ENCODE data around the gene SNRNP35.
"Not testable (repeated sequence)": the region's sequence is repeated elsewhere in the genome, so short reads cannot be mapped to it uniquely, and the experiment has no call there.

SNRNP35 gene

GRCh38 chr12:123449249-123449733 lies 8.6 kb upstream of the SNRNP35 start:
- no peak for DNase-seq

- DNase-seq = no peak
Observed at GRCh38 chr12:123449856-123450255, 8.1 kb upstream of the SNRNP35 start.

GRCh38 chr12:123450636-123451035 lies 7.3 kb upstream of the SNRNP35 start:
- DNase-seq = no peak

- DNase-seq = not testable (repeated sequence)
Observed at GRCh38 chr12:123452276-123452550, 5.7 kb upstream of the SNRNP35 start.

GRCh38 chr12:123453165-123453564 lies 4.8 kb upstream of the SNRNP35 start:
- DNase-seq = no peak

GRCh38 chr12:123463174-123463573 lies 5.2 kb downstream of the SNRNP35 start:
- DNase-seq = not testable (repeated sequence)

- DNase-seq = no peak
Observed at GRCh38 chr12:123465084-123465483, 7.1 kb downstream of the SNRNP35 start.

- no peak for DNase-seq
Observed at GRCh38 chr12:123468786-123469185, 10.8 kb downstream of the SNRNP35 start.

GRCh38 chr12:123469978-123470377 lies 12.0 kb downstream of the SNRNP35 start:
- no peak for DNase-seq

GRCh38 chr12:123471374-123472068 lies 13.6 kb downstream of the SNRNP35 start:
- no peak for DNase-seq

- DNase-seq = no peak
Observed at GRCh38 chr12:123472438-123472849, 14.5 kb downstream of the SNRNP35 start.

- DNase-seq = no peak
Observed at GRCh38 chr12:123474485-123475245, 16.7 kb downstream of the SNRNP35 start.

- DNase-seq = no peak
Observed at GRCh38 chr12:123475246-123475703, 17.3 kb downstream of the SNRNP35 start.

- no peak for DNase-seq
Observed at GRCh38 chr12:123478069-123478468, 20.1 kb downstream of the SNRNP35 start.

GRCh38 chr12:123478762-123479161 lies 20.8 kb downstream of the SNRNP35 start:
- no peak for DNase-seq

- DNase-seq = no peak
Observed at GRCh38 chr12:123479442-123480180, 21.7 kb downstream of the SNRNP35 start.

GRCh38 chr12:123481251-123481650 lies 23.3 kb downstream of the SNRNP35 start:
- DNase-seq = not testable (repeated sequence)

GRCh38 chr12:123482876-123483275 lies 24.9 kb downstream of the SNRNP35 start:
- no peak for DNase-seq

- no peak for DNase-seq
Observed at GRCh38 chr12:123483602-123484248, 25.8 kb downstream of the SNRNP35 start.

GRCh38 chr12:123485756-123486155 lies 27.8 kb downstream of the SNRNP35 start:
- DNase-seq = no peak

GRCh38 chr12:123487428-123487827 lies 29.5 kb downstream of the SNRNP35 start:
- DNase-seq = no peak

- DNase-seq = no peak
Observed at GRCh38 chr12:123488539-123489230, 30.7 kb downstream of the SNRNP35 start.
